Measurements from ENCODE around the gene CNIH2. TPM values are rescaled to one million over a fixed set of nuclear protein-coding genes. Genes with fewer than 3 reads are reported as not detected.

The CNIH2 gene
- total and polyA plus RNA-seq, 2 of the 8 experiments (the other 6 are each of a cell fraction or from before 2014, with no cell fraction given): 12.5 to 15.8 TPM

- H2AFZ ChIP-seq (ENCODE audit: low read length): no peak overlapping the region
- no peaks in the 10 kb centered on the region for H3K79me1 ChIP-seq (ENCODE audit: low read depth, low read length)
- no peak overlapping the region for H3K18ac ChIP-seq (ENCODE audit: extremely low read depth, low read length)
- H3K27me3 ChIP-seq (replicated peaks in 1 of 4; ENCODE audit: control insufficient read depth in 3 of 4, extremely low read depth in 1 of 4, insufficient read depth in 3 of 4, low read length in 3 of 4): no peaks in the 10 kb centered on the region
- H2BK5ac ChIP-seq (ENCODE audit: low read depth, low read length): peak overlapping the region; percentile 44; the same call in 1 of the 2 replicates
- WGBS, 2 experiments (ENCODE audit: extremely low coverage in 1 of 2, insufficient coverage in 1 of 2, insufficient read length in 1 of 2, insufficient replicate concordance in 2 of 2, low coverage in 1 of 2, low lambda C conversion rate in 2 of 2, missing lambda C conversion rate in 1 of 2): 88% methylated on average over 10 of the region's 13 CpGs; no CpG with 5 or more reads in 1 of the 2 experiments
- H3K4me3 ChIP-seq (ENCODE audit: extremely low read depth in 1 of 4, insufficient read depth in 2 of 4, low read depth in 3 of 4, low read length in 4 of 4): no peak overlapping the region
- no peak overlapping the region for H3K27ac ChIP-seq (ENCODE audit: low read depth, low read length)
- H3K9ac ChIP-seq (replicated peaks in 1 of 4; ENCODE audit: extremely low read depth in 1 of 4, low read depth in 3 of 4, low read length in 3 of 4): no peak overlapping the region
- peaks cover 0 to 4% of the 10 kb centered on the region in 2 experiments for H4K20me1 ChIP-seq (replicated peaks in 1 of 2; ENCODE audit: control insufficient read depth in 1 of 2, insufficient read depth in 2 of 2, low read length in 2 of 2)
- no peak overlapping the region for H4K91ac ChIP-seq (replicated peaks; ENCODE audit: insufficient read length, low read length)
- no peak overlapping the region for H3K56ac ChIP-seq (replicated peaks; ENCODE audit: insufficient read length, low read depth, low read length)
- H3K4me1 ChIP-seq (replicated peaks in 1 of 4; ENCODE audit: control insufficient read depth in 3 of 4, insufficient read depth in 4 of 4, low read length in 3 of 4): no peaks in the 10 kb centered on the region
- H3K4me2 ChIP-seq (ENCODE audit: insufficient read depth in 1 of 2, low read depth in 2 of 2, low read length in 2 of 2): no peak overlapping the region
- DNase-seq (ENCODE audit: low read depth in 1 of 2, low spot score in 2 of 2): no peak
- ChIA-PET POLR2A (ENCODE audit: partially characterized antibody) (interaction anchor here (1.0 to 1.6 kb wide), 3 partner anchors 8 to 38 kb away, joined by 3 to 4 read pairs (median 3); no protein-coding TSS in a partner anchor), CTCF (ENCODE audit: partially characterized antibody) (interaction anchor here (0.7 to 1.7 kb wide), 7 partner anchors 10 to 221 kb away, joined by 3 to 4 read pairs (median 3); no protein-coding TSS in a partner anchor)
- no peaks in the 10 kb centered on the region for H3K9me3 ChIP-seq (ENCODE audit: insufficient read depth in 2 of 2, low read depth in 1 of 2, low read length in 1 of 2)
- H3K36me3 ChIP-seq (ENCODE audit: control insufficient read depth in 2 of 4, insufficient read depth in 4 of 4, low read length in 3 of 4): 0 out of 8 replicates have a peak, but pooled peaks cover 0 to 3% (median 0%) of the 10 kb centered on the region in 4 experiments
- no peaks in the 10 kb centered on the region for H3K79me2 ChIP-seq (ENCODE audit: control insufficient read depth in 1 of 2, insufficient read depth in 2 of 2, low read length in 2 of 2)
- H3K4ac ChIP-seq (replicated peaks; ENCODE audit: insufficient read length, low read depth, low read length): no peak overlapping the region
- no peak overlapping the region for H3K23ac ChIP-seq (ENCODE audit: insufficient read length)
- H2BK15ac ChIP-seq (ENCODE audit: low read length): no peak overlapping the region
- no peaks in the 10 kb centered on the region for H3K23me2 ChIP-seq (ENCODE audit: low read depth, low read length)
- H4K8ac ChIP-seq (ENCODE audit: extremely low read depth, insufficient read depth, low read length): no peak overlapping the region
- no peak overlapping the region for H2BK120ac ChIP-seq (replicated peaks; ENCODE audit: low read depth, low read length)
- H2BK12ac ChIP-seq (ENCODE audit: low read depth, low read length): no peak overlapping the region
- no peak overlapping the region for H4K5ac ChIP-seq (ENCODE audit: insufficient read length, low read depth, low read length)
- no peak overlapping the region for H2AK5ac ChIP-seq (ENCODE audit: low read depth, low read length)
- H2BK20ac ChIP-seq (ENCODE audit: low read length): no peak overlapping the region
- no peak for FAIRE-seq
- no peak overlapping the region for H3K14ac ChIP-seq (ENCODE audit: insufficient read length)
- TF ChIP-seq JUN (IDR thresholded peaks at IDR 0.05; ENCODE audit: low read depth, low read length) (no peak), FOSL1 (IDR thresholded peaks at IDR 0.05; ENCODE audit: insufficient read depth, low read depth, low read length) (no peak), CEBPB (IDR thresholded peaks at IDR 0.05; ENCODE audit: low read depth, low read length) (no peak), EP300 (IDR thresholded peaks at IDR 0.05; ENCODE audit: borderline replicate concordance in 1 of 2, low read depth in 2 of 2, low read length in 2 of 2) (no peak), TCF12 (IDR thresholded peaks at IDR 0.05; ENCODE audit: low read depth, low read length) (no peak), CHD2 (IDR thresholded peaks at IDR 0.05; ENCODE audit: low read length) (no peak), KDM4A (IDR thresholded peaks at IDR 0.05; ENCODE audit: low read depth, low read length, severe bottlenecking) (no peak), RNF2 (IDR thresholded peaks at IDR 0.05; ENCODE audit: borderline replicate concordance, low read depth, low read length, missing control alignments, poor library complexity, severe bottlenecking) (no peak), SIX5 (IDR thresholded peaks at IDR 0.05; ENCODE audit: low read depth, low read length) (no peak), RXRA (IDR thresholded peaks at IDR 0.05; ENCODE audit: insufficient read depth, low read depth, low read length) (no peak), CBX8 (IDR thresholded peaks at IDR 0.05; ENCODE audit: borderline replicate concordance, low read depth, low read length) (no peak), POU5F1 (IDR thresholded peaks at IDR 0.05; ENCODE audit: low read depth, low read length) (no peak)
Observed at GRCh38 chr11:66243782-66244535, 34.0 kb upstream of the CNIH2 start.

Data from H1 (cell line).